ENCODE measurements around the gene GSAP. TPM values are rescaled to one million over a fixed set of nuclear protein-coding genes. Genes with fewer than 3 reads are reported as not detected.
"Not testable (repeated sequence)": the region's sequence is repeated elsewhere in the genome, so short reads cannot be mapped to it uniquely, and the experiment has no call there.

Gene GSAP
- polyA plus RNA-seq, 1 experiment = 3.7 TPM

GRCh38 chr7:77337456-77337990, 78.6 kb downstream of the GSAP start:
- TF ChIP-seq, protein P1, sequence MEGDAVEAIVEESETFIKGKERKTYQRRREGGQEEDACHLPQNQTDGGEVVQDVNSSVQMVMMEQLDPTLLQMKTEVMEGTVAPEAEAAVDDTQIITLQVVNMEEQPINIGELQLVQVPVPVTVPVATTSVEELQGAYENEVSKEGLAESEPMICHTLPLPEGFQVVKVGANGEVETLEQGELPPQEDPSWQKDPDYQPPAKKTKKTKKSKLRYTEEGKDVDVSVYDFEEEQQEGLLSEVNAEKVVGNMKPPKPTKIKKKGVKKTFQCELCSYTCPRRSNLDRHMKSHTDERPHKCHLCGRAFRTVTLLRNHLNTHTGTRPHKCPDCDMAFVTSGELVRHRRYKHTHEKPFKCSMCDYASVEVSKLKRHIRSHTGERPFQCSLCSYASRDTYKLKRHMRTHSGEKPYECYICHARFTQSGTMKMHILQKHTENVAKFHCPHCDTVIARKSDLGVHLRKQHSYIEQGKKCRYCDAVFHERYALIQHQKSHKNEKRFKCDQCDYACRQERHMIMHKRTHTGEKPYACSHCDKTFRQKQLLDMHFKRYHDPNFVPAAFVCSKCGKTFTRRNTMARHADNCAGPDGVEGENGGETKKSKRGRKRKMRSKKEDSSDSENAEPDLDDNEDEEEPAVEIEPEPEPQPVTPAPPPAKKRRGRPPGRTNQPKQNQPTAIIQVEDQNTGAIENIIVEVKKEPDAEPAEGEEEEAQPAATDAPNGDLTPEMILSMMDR (IDR thresholded peaks at IDR 0.05; ENCODE audit: insufficient read depth, low read depth, low read length) = no peak
- Histone ChIP-seq H3K27me3 (ENCODE audit: control insufficient read depth, insufficient read depth, low read length) (no peaks in the 10 kb centered on the region), H3K36me3 (ENCODE audit: control insufficient read depth, insufficient read depth, low read length) (no peaks in the 10 kb centered on the region), H3K4me3 (ENCODE audit: low read depth, low read length) (no peak overlapping the region)
- no peak for DNase-seq (ENCODE audit: low read depth)
- ChIA-PET POLR2A (no interaction called here), CTCF (no interaction called here)

- TF ChIP-seq, protein P1 (IDR thresholded peaks at IDR 0.05; ENCODE audit: insufficient read depth, low read depth, low read length) = no peak
- ChIA-PET CTCF (interaction anchor here (2.6 kb wide), 1 partner anchor 89 kb away, joined by 12 read pairs; no protein-coding TSS in a partner anchor), POLR2A (interaction anchor here (0.7 kb wide), 1 partner anchor 14 kb away, joined by 3 read pairs; no protein-coding TSS in a partner anchor)
- Histone ChIP-seq H3K27me3 (ENCODE audit: control insufficient read depth, insufficient read depth, low read length) (no peaks in the 10 kb centered on the region), H3K4me3 (ENCODE audit: low read depth, low read length) (no peak overlapping the region), H3K36me3 (ENCODE audit: control insufficient read depth, insufficient read depth, low read length) (no peaks in the 10 kb centered on the region)
- no peak for DNase-seq (ENCODE audit: low read depth)
These were observed 80.6 kb downstream of the GSAP start for GRCh38 chr7:77335581-77335980.

DNA sequence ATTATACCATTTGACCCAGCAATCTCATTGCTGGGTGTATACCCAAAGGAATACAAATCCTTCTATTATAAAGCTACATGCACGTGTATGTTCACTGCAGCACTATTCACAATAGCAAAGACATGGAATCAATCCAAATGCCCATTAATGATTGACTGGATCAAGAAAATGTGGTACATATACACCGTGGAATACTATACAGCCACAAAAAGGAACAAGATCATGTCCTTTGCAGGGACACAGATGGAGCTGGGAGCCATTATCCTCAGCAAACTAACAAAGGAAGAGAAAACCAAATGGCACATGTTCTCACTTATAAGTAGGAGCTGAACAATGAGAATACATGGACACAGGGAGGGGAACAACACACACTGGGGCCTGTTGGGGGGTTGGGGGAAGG, 82.1 kb downstream of the GSAP start:
- POLR2A ChIA-PET; H3K4me3 ChIP-seq (ENCODE audit: low read depth, low read length); H3K27me3 ChIP-seq (ENCODE audit: control insufficient read depth, insufficient read depth, low read length); DNase-seq (ENCODE audit: low read depth); H3K36me3 ChIP-seq (ENCODE audit: control insufficient read depth, insufficient read depth, low read length): not testable (repeated sequence)
- CTCF ChIA-PET = interaction anchor here (1.5 to 2.6 kb wide), 2 partner anchors 88 to 106 kb away, joined by 6 to 12 read pairs; no protein-coding TSS in a partner anchor

DNA sequence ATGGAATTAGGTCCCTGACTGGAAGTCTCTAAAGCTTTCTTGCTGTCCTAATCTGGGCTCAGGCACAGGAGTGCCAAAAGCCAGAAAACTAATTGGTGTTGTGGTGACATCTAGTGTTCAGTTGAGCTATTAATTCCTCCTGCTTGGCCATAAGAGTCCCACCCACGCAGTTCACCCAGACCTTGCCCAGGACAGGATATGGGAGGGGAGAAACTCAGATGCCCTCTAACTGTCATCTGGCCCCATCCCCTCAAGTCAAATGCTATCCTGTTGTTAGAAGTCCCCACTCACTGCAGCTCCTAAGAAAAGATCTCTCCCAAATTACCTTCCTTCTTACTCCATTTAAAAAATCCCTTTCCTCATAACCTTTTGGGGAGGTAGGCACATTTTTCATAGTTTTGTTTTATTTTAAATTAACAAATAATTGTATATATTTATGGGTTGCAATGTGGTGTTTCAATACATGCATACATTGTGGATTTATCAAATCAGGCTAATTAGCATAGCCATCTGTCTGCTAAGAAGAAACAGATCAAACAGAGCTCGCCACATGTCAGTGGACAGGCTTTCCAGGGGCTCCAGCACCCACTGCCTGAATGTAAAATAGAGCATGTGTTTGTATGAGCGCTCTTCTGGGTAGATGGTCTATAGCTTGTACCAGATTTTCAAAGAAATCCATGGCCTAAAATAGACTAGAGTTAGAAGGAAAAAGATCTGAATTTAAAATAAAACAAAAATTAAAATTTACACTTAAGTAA, 84.0 kb downstream of the GSAP start:
- ChIA-PET POLR2A (interaction anchor here (1.1 kb wide), 1 partner anchor 210 kb away, joined by 4 read pairs; the partner anchor contains the start of gene CCDC146), CTCF (interaction anchor here (0.7 to 1.9 kb wide), 13 partner anchors 10 to 210 kb away, joined by 3 to 8 read pairs (median 3); partner anchors contain the start of gene CCDC146)
- TF ChIP-seq, protein P1 (IDR thresholded peaks at IDR 0.05; ENCODE audit: insufficient read depth, low read depth, low read length) = peak; percentile 63
- peak; percentile 63 for DNase-seq (ENCODE audit: low read depth)
- no peaks in the 10 kb centered on the region for H3K27me3 ChIP-seq (ENCODE audit: control insufficient read depth, insufficient read depth, low read length)
- H3K36me3 ChIP-seq (ENCODE audit: control insufficient read depth, insufficient read depth, low read length) = no peaks in the 10 kb centered on the region
- no peak overlapping the region for H3K4me3 ChIP-seq (ENCODE audit: low read depth, low read length)

GRCh38 chr7:77330169-77330882, 85.8 kb downstream of the GSAP start:
- Histone ChIP-seq H3K27me3 (ENCODE audit: control insufficient read depth, insufficient read depth, low read length) (no peaks in the 10 kb centered on the region), H3K36me3 (ENCODE audit: control insufficient read depth, insufficient read depth, low read length) (no peaks in the 10 kb centered on the region), H3K4me3 (ENCODE audit: low read depth, low read length) (no peak overlapping the region)
- ChIA-PET CTCF (no interaction called here), POLR2A (no interaction called here)
- no peak for DNase-seq (ENCODE audit: low read depth)
- TF ChIP-seq, protein P1 (IDR thresholded peaks at IDR 0.05; ENCODE audit: insufficient read depth, low read depth, low read length) = no peak

Measured in BJ (cell line).